Measurements from ENCODE around the gene NPDC1.

DNA sequence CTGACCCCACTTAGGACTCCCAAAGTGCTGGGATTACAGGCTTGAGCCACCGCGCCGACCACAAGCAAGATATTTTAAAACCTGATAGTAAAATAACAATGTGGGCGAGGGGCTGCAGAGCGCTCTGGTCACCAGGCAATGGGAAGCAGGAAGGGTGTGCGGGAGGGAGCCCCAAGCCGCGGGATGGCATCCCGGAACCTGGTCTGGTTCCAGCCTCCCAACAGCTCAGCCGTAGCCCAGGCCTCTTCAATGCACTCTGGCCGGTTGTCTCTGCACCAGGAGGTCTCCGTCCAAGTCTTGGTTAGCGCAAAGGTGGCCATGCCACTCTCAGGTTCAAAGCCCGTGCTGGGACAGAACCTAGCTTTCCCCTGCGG lies 30.6 kb upstream of the NPDC1 start:
- TF ChIP-seq POLR2A (IDR thresholded peaks at IDR 0.05; ENCODE audit: low read length) (no peak), GATA1 (IDR thresholded peaks at IDR 0.05; ENCODE audit: low read depth, low read length) (no peak)
